ENCODE measurements around the gene LDLRAD4. TPM values are rescaled to one million over a fixed set of nuclear protein-coding genes. Genes with fewer than 3 reads are reported as not detected.

LDLRAD4 gene
- total and polyA plus RNA-seq, 8 donors: 2.0 to 47.9 (median 9.0) TPM

DNA sequence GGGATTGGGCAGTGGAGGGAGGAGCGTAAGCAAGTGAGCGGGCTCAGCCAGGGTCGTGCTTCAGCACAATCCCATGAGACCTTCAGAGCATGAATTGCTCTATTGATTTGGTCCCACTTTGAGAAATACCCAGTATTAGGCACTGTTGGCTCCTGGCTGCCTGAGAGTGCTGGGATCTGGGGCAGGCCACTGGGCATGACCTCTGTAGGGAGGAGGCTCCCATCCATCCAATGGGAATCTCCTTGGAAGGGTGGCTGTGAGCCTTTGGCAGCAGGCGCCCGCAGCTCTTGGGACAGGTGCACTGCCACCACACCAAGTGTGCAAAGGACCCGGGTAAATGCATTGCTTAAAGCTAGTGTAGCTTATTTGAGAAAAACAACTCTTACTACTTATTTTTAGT is 137.5 kb downstream of the LDLRAD4 start:
- Histone ChIP-seq H3K27me3 (no peaks in the 10 kb centered on the region), H3K9me3 (no peaks in the 10 kb centered on the region), H3K36me3 (no peaks in the 10 kb centered on the region), H3K27ac (no peak overlapping the region), H3K4me3 (no peak overlapping the region), H3K4me1 (no peaks in the 10 kb centered on the region)
- WGBS, 5 donors: 88 to 100% (median 92%) methylated on average over 2 to 6 of the region's 6 CpGs
- no peak for DNase-seq
- intact Hi-C loops (cut with DNase I; ENCODE audit: low total_unique reads): no loop called here
- TF ChIP-seq, protein P1, sequence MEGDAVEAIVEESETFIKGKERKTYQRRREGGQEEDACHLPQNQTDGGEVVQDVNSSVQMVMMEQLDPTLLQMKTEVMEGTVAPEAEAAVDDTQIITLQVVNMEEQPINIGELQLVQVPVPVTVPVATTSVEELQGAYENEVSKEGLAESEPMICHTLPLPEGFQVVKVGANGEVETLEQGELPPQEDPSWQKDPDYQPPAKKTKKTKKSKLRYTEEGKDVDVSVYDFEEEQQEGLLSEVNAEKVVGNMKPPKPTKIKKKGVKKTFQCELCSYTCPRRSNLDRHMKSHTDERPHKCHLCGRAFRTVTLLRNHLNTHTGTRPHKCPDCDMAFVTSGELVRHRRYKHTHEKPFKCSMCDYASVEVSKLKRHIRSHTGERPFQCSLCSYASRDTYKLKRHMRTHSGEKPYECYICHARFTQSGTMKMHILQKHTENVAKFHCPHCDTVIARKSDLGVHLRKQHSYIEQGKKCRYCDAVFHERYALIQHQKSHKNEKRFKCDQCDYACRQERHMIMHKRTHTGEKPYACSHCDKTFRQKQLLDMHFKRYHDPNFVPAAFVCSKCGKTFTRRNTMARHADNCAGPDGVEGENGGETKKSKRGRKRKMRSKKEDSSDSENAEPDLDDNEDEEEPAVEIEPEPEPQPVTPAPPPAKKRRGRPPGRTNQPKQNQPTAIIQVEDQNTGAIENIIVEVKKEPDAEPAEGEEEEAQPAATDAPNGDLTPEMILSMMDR (IDR thresholded peaks at IDR 0.05): no peak
- TF ChIP-seq POLR2AphosphoS5 (IDR thresholded peaks at IDR 0.05): no peak
- no peak for TF ChIP-seq POLR2A (IDR thresholded peaks at IDR 0.05)
- TF ChIP-seq EP300 (IDR thresholded peaks at IDR 0.05): no peak

DNA sequence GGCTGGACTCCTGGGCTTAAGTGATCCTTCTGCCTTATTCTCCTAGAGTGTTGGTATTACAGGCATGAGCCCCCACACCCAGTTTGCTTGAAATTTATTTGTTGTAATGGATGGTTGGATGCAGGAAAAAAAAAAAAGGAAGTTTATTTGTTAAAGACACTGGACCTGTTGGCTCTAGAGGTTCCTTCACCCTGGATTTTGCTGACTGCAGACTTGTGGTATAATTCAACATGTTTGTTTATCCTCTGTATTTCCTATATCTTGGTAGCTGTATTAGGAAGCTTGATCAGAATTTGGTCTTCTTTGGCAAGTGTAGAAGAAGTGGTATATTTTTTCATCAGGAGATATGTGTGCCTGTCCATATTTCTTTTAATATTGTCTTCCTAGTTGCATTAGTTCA is 138.7 kb downstream of the LDLRAD4 start:
- TF ChIP-seq POLR2A (IDR thresholded peaks at IDR 0.05): no peak
- no peak for TF ChIP-seq EP300 (IDR thresholded peaks at IDR 0.05)
- TF ChIP-seq, protein P1 (IDR thresholded peaks at IDR 0.05): no peak
- no peak for TF ChIP-seq POLR2AphosphoS5 (IDR thresholded peaks at IDR 0.05)
- intact Hi-C loops (cut with DNase I; ENCODE audit: low total_unique reads): no loop called here
- Histone ChIP-seq H3K4me3 (no peak overlapping the region), H3K9me3 (no peaks in the 10 kb centered on the region), H3K4me1 (no peaks in the 10 kb centered on the region), H3K36me3 (no peaks in the 10 kb centered on the region), H3K27ac (no peak overlapping the region), H3K27me3 (no peaks in the 10 kb centered on the region)
- no peak for DNase-seq

DNA sequence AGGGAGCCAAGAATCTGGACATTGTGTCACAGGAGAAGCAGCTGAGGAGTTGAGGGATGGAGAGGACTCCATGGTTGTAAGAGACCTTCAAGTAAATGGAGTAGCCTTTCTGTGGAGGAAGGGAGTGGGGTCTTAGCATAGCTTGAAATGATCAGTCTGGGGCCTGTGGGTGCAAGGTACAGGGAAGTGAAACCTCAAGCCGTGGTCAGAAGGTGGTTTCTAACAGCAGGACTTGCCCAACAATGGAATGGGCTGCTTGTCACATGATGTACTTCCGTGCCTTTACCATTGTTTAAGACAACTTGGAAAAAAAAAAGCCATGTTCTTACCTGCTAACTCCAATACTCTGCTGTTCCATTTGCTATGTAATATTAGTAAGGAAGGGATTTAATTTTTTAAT is 140.7 kb downstream of the LDLRAD4 start:
- TF ChIP-seq POLR2A (IDR thresholded peaks at IDR 0.05): no peak
- TF ChIP-seq, protein P1 (IDR thresholded peaks at IDR 0.05): no peak
- no peak for TF ChIP-seq EP300 (IDR thresholded peaks at IDR 0.05)
- TF ChIP-seq POLR2AphosphoS5 (IDR thresholded peaks at IDR 0.05): no peak
- no peaks in the 10 kb centered on the region for H3K9me3 ChIP-seq
- no peak for DNase-seq
- H3K4me3 ChIP-seq: no peak overlapping the region
- no peaks in the 10 kb centered on the region for H3K36me3 ChIP-seq
- no peaks in the 10 kb centered on the region for H3K4me1 ChIP-seq
- no peaks in the 10 kb centered on the region for H3K27me3 ChIP-seq
- WGBS, 5 donors: 61 to 84% (median 75%) methylated on average over 2 of the region's 2 CpGs
- no peak overlapping the region for H3K27ac ChIP-seq
- intact Hi-C loops (cut with DNase I; ENCODE audit: low total_unique reads): no loop called here

DNA sequence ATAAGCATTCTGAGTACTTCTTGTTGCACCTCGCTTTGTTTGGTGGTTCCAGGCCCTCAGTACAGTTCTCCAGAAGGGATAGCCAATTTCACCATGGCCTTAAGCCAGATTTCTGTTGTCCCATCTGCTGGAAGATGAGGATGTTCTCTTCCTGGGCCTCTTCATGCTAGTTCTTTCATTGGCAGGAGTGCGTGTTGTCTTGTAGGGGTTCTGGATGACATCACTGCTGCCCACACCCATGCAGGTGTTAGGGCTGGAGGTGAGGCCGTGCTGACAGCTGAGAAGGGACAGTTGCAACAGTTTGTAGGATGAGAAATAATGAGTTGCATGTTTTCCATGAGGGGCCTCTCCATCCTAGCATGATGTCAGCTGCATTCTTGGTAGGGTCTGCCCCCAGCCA is 142.9 kb downstream of the LDLRAD4 start:
- WGBS, 5 donors: 84 to 95% (median 90%) methylated on average over 3 of the region's 3 CpGs
- Histone ChIP-seq H3K27ac (no peak overlapping the region), H3K27me3 (no peaks in the 10 kb centered on the region), H3K9me3 (no peaks in the 10 kb centered on the region), H3K4me3 (no peak overlapping the region), H3K4me1 (peaks cover 0 to 5% (median 0%) of the 10 kb centered on the region in 4 donors), H3K36me3 (no peaks in the 10 kb centered on the region)
- no peak for DNase-seq
- no peak for TF ChIP-seq EP300 (IDR thresholded peaks at IDR 0.05)
- no peak for TF ChIP-seq POLR2A (IDR thresholded peaks at IDR 0.05)
- TF ChIP-seq, protein P1 (IDR thresholded peaks at IDR 0.05): no peak
- intact Hi-C loops (cut with DNase I; ENCODE audit: low total_unique reads): no loop called here

All from stomach (tissue), 9 donors.